ENCODE results near the gene PLBD2. TPM values are rescaled to one million over a fixed set of nuclear protein-coding genes. Genes with fewer than 3 reads are reported as not detected.

The PLBD2 gene
- total and polyA plus RNA-seq, 9 of the 15 experiments (the other 6 are each of a cell fraction or from before 2014, with no cell fraction given) = 2.4 to 37.4 (median 6.0) TPM

GRCh38 chr12:113416091-113416754 is 57.8 kb downstream of the PLBD2 start (continued):
- TF ChIP-seq NKRF (IDR thresholded peaks at IDR 0.05; ENCODE audit: borderline replicate concordance) (no peak), ERF (CRISPR knock-in tag; IDR thresholded peaks at IDR 0.05) (no peak), BRF1 (IDR thresholded peaks at IDR 0.05; ENCODE audit: borderline replicate concordance, extremely low read depth, insufficient read length) (no peak), ZNF124 (CRISPR knock-in tag; IDR thresholded peaks at IDR 0.05) (no peak), ZNF324 (CRISPR knock-in tag; IDR thresholded peaks at IDR 0.05) (no peak), FOXJ3 (CRISPR knock-in tag; IDR thresholded peaks at IDR 0.05) (no peak), NFIX (CRISPR knock-in tag; IDR thresholded peaks at IDR 0.05; ENCODE audit: low read depth) (no peak), RCOR1 (IDR thresholded peaks at IDR 0.05; ENCODE audit: borderline replicate concordance in 1 of 2, low read depth in 2 of 2, low read length in 2 of 2) (peak in 1 of 2 experiments; percentile 42; a peak in 1 of 4 replicates), ZNF696 (CRISPR knock-in tag; conservative IDR thresholded peaks at IDR 0.05) (no peak), MIER1 (IDR thresholded peaks at IDR 0.05; ENCODE audit: low read depth) (no peak), SUPT5H (IDR thresholded peaks at IDR 0.05) (no peak), ZNF263 (CRISPR knock-in tag; IDR thresholded peaks at IDR 0.05; ENCODE audit: borderline replicate concordance) (no peak), ZNF449 (CRISPR knock-in tag; IDR thresholded peaks at IDR 0.05) (no peak), ZC3H11A (IDR thresholded peaks at IDR 0.05; ENCODE audit: low read depth, low read length) (no peak), ZSCAN29 (IDR thresholded peaks at IDR 0.05) (no peak), ATF1 (CRISPR knock-in tag; IDR thresholded peaks at IDR 0.05) (no peak), ATF1 (tag; IDR thresholded peaks at IDR 0.05) (peak; percentile 49), GTF2F1 (IDR thresholded peaks at IDR 0.05; ENCODE audit: low read depth, low read length) (no peak), FOXP1 (CRISPR knock-in tag; IDR thresholded peaks at IDR 0.05) (no peak), STAT6 (CRISPR knock-in tag; IDR thresholded peaks at IDR 0.05) (no peak), PATZ1 (CRISPR knock-in tag; IDR thresholded peaks at IDR 0.05; ENCODE audit: borderline replicate concordance) (no peak), ARID1B (IDR thresholded peaks at IDR 0.05) (peak; percentile 32; the same call in 1 of the 2 replicates)

Measured in K562 (cell line).